B cell (primary cell): ENCODE results near the gene NUDT21.

ENCODE experiments used
- CTCF ChIP-seq: fragments of 200-600 bp; IDR thresholded peaks from one replicate; pipeline ENCODE4 v1.8.0; 2022; ENCODE audit warnings: antibody characterized with exemption, mild to moderate bottlenecking
- EZH2 ChIP-seq: IDR thresholded peaks from 2 replicates; pipeline ENCODE4 v1.6.1; 2012; ENCODE audit warnings: borderline replicate concordance, low read depth, mild to moderate bottlenecking, moderate library complexity, low read length; ENCODE audit not compliant: insufficient read depth, poor library complexity, severe bottlenecking

DNA sequence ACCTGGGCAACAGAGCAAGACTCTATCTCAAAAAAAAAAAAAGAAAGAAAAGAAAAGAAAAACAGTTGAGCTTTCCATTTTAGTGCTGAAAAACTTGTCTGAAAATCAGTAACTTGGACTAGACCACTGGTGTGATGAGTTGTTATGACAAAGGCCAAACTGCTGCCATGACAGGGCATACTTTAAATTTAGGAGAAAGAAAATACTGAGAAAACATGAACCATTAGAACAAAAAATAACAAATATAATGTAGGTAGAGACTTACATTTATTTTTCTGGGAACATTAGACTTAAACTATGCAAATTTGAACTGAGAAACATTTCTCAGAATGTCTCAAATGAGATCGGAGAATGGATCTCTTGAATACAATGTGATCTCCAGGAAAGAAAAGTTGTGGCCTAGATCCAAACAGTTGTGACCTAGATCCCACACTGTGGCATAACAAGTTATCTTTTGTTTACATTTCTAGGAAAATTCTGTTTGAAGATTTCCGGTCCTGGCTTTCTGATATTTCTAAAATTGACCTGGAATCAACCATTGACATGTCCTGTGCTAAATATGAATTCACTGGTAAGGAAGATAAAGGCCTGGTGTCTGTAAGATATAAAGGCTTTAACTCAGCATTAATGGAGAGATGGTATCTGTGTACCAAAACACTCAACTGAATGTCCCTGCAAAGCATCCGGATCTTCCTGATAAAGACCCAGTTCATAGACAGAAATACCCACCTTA, 11.1 kb upstream of the NUDT21 start:
- TF ChIP-seq CTCF (no peak), EZH2 (no peak)
